Measurements from ENCODE around the gene PARP14. TPM values are rescaled to one million over a fixed set of nuclear protein-coding genes. Genes with fewer than 3 reads are reported as not detected.

The PARP14 gene
- total and polyA plus RNA-seq, 2 donors (not counting 3 experiments of a cell fraction or from before 2014, with no cell fraction given): 19.7 to 41.5 TPM

DNA sequence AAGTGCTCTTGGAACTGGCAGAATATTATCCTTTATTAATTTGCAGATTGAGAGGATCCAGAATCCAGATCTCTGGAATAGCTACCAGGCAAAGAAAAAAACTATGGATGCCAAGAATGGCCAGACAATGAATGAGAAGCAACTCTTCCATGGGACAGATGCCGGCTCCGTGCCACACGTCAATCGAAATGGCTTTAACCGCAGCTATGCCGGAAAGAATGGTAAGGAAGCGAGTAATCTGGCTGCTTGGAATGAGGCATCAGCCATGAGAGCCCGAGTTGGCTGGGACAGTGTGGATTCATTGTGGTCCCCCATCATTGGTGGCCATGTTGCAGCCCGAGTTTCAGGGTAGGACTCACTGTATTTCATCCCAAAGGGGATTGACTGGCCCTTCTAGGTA is 47.1 kb downstream of the PARP14 start:
- H3K4me3 ChIP-seq (replicated peaks in 1 of 3; ENCODE audit: insufficient read depth in 1 of 3, low read depth in 1 of 3, low read length in 3 of 3): no peak overlapping the region
- no TSS peak for BruUV-seq (replicated peaks)
- intact Hi-C loops (cut with micrococcal nuclease) (no loop called here), dilution Hi-C loops (cut with MboI; ENCODE audit: extremely low pct_ligation_motif_present, low sequenced_read_pairs) (no loop called here)
- ChIA-PET POLR2A (no interaction called here), CTCF (interaction anchor here (1.0 kb wide), 1 partner anchor 14 kb away, joined by 4 read pairs; no protein-coding TSS in a partner anchor)
- no peaks in the 10 kb centered on the region for H3K27me3 ChIP-seq (ENCODE audit: control insufficient read depth in 2 of 2, insufficient read depth in 2 of 2, low read length in 2 of 2)
- no peaks in the 10 kb centered on the region for H3K4me1 ChIP-seq (ENCODE audit: control insufficient read depth, extremely low read depth, insufficient read depth, low read length)
- H3K27ac ChIP-seq (ENCODE audit: insufficient read depth, low read depth, low read length): no peak overlapping the region
- DNase-seq (ENCODE audit: low read depth, low spot score) (no peak), FAIRE-seq (no peak)
- peaks cover 0 to 2% of the 10 kb centered on the region in 2 experiments for H3K36me3 ChIP-seq (ENCODE audit: control insufficient read depth in 2 of 2, extremely low read depth in 1 of 2, insufficient read depth in 2 of 2, low read length in 2 of 2)
- no peaks in the 10 kb centered on the region for H3K9me3 ChIP-seq (replicated peaks; ENCODE audit: control insufficient read depth, insufficient read depth, low read length)
- H3K79me2 ChIP-seq (ENCODE audit: control insufficient read depth, insufficient read depth, low read length): no peaks in the 10 kb centered on the region
- TF ChIP-seq, protein P1, sequence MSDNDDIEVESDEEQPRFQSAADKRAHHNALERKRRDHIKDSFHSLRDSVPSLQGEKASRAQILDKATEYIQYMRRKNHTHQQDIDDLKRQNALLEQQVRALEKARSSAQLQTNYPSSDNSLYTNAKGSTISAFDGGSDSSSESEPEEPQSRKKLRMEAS (IDR thresholded peaks at IDR 0.05; ENCODE audit: insufficient read depth, insufficient read length): no peak
- no peak for TF ChIP-seq GATA2 (IDR thresholded peaks at IDR 0.05; ENCODE audit: insufficient read depth, insufficient read length, low read depth, low read length)
- no peak for TF ChIP-seq POLR2A (IDR thresholded peaks at IDR 0.05; ENCODE audit: low read depth, low read length)
- no peak for TF ChIP-seq FOS (IDR thresholded peaks at IDR 0.05; ENCODE audit: borderline replicate concordance, insufficient read depth, low read length)
- TF ChIP-seq POLR2AphosphoS5 (IDR thresholded peaks at IDR 0.05; ENCODE audit: insufficient read depth, low read depth, low read length): no peak
- no peaks in the 10 kb centered on the region for H3K9me1 ChIP-seq (replicated peaks; ENCODE audit: control insufficient read depth, extremely low read depth, insufficient read depth, low read length)
- no peak overlapping the region for H3K4me2 ChIP-seq (ENCODE audit: insufficient read depth, low read length)
- H2AFZ ChIP-seq (ENCODE audit: low read depth, low read length): no peak overlapping the region
- no peak overlapping the region for H3K9ac ChIP-seq (replicated peaks; ENCODE audit: extremely low read depth, insufficient read depth, low read length)
- H4K20me1 ChIP-seq (replicated peaks; ENCODE audit: control insufficient read depth, extremely low read depth, insufficient read depth, low read length): no peaks in the 10 kb centered on the region

DNA sequence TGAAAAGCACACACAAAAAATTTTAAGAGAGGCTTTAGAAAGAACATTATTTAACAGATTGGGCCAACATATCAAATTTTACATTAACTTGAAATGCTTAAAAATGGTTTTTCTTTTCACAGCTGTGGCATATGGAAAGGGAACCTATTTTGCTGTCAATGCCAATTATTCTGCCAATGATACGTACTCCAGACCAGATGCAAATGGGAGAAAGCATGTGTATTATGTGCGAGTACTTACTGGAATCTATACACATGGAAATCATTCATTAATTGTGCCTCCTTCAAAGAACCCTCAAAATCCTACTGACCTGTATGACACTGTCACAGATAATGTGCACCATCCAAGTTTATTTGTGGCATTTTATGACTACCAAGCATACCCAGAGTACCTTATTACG is 47.5 kb downstream of the PARP14 start:
- no TSS peak for BruUV-seq (replicated peaks)
- TF ChIP-seq FOS (IDR thresholded peaks at IDR 0.05; ENCODE audit: borderline replicate concordance, insufficient read depth, low read length) (no peak), POLR2A (IDR thresholded peaks at IDR 0.05; ENCODE audit: low read depth, low read length) (no peak), GATA2 (IDR thresholded peaks at IDR 0.05; ENCODE audit: insufficient read depth, insufficient read length, low read depth, low read length) (no peak), POLR2AphosphoS5 (IDR thresholded peaks at IDR 0.05; ENCODE audit: insufficient read depth, low read depth, low read length) (no peak), EZH2 (IDR thresholded peaks at IDR 0.05; ENCODE audit: borderline replicate concordance, low read depth, low read length, severe bottlenecking) (no peak)
- TF ChIP-seq, protein P1 (IDR thresholded peaks at IDR 0.05; ENCODE audit: insufficient read depth, insufficient read length): no peak
- TF ChIP-seq, protein P2, sequence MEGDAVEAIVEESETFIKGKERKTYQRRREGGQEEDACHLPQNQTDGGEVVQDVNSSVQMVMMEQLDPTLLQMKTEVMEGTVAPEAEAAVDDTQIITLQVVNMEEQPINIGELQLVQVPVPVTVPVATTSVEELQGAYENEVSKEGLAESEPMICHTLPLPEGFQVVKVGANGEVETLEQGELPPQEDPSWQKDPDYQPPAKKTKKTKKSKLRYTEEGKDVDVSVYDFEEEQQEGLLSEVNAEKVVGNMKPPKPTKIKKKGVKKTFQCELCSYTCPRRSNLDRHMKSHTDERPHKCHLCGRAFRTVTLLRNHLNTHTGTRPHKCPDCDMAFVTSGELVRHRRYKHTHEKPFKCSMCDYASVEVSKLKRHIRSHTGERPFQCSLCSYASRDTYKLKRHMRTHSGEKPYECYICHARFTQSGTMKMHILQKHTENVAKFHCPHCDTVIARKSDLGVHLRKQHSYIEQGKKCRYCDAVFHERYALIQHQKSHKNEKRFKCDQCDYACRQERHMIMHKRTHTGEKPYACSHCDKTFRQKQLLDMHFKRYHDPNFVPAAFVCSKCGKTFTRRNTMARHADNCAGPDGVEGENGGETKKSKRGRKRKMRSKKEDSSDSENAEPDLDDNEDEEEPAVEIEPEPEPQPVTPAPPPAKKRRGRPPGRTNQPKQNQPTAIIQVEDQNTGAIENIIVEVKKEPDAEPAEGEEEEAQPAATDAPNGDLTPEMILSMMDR (IDR thresholded peaks at IDR 0.05; ENCODE audit: extremely low read depth in 1 of 2, insufficient read depth in 1 of 2, low read depth in 1 of 2, low read length in 2 of 2): no peak
- dilution Hi-C loops (cut with MboI; ENCODE audit: extremely low pct_ligation_motif_present, low sequenced_read_pairs): no loop called here
- ChIA-PET CTCF (interaction anchor here (1.0 kb wide), 1 partner anchor 14 kb away, joined by 4 read pairs; no protein-coding TSS in a partner anchor), POLR2A (no interaction called here)
- intact Hi-C loops (cut with micrococcal nuclease): no loop called here
- Histone ChIP-seq H4K20me1 (replicated peaks; ENCODE audit: control insufficient read depth, extremely low read depth, insufficient read depth, low read length) (no peaks in the 10 kb centered on the region), H3K9me3 (replicated peaks; ENCODE audit: control insufficient read depth, insufficient read depth, low read length) (no peaks in the 10 kb centered on the region), H3K4me3 (replicated peaks in 1 of 3; ENCODE audit: insufficient read depth in 1 of 3, low read depth in 1 of 3, low read length in 3 of 3) (no peak overlapping the region), H3K27ac (ENCODE audit: insufficient read depth, low read depth, low read length) (no peak overlapping the region), H3K36me3 (ENCODE audit: control insufficient read depth in 2 of 2, extremely low read depth in 1 of 2, insufficient read depth in 2 of 2, low read length in 2 of 2) (peaks cover 0 to 2% of the 10 kb centered on the region in 2 experiments), H3K9me1 (replicated peaks; ENCODE audit: control insufficient read depth, extremely low read depth, insufficient read depth, low read length) (no peaks in the 10 kb centered on the region), H3K4me1 (ENCODE audit: control insufficient read depth, extremely low read depth, insufficient read depth, low read length) (no peaks in the 10 kb centered on the region), H3K4me2 (ENCODE audit: insufficient read depth, low read length) (no peak overlapping the region), H3K79me2 (ENCODE audit: control insufficient read depth, insufficient read depth, low read length) (no peaks in the 10 kb centered on the region), H3K9ac (replicated peaks; ENCODE audit: extremely low read depth, insufficient read depth, low read length) (no peak overlapping the region), H3K27me3 (ENCODE audit: control insufficient read depth in 2 of 2, insufficient read depth in 2 of 2, low read length in 2 of 2) (no peaks in the 10 kb centered on the region), H2AFZ (ENCODE audit: low read depth, low read length) (no peak overlapping the region)
- FAIRE-seq (no peak), DNase-seq (ENCODE audit: low read depth, low spot score) (no peak)

Data from endothelial cell of umbilical vein (primary cell).